CD4-positive, alpha-beta T cell treated with Interleukin-6 for 4 hours (primary cell): ENCODE results near the gene CYB561.

ENCODE experiments used
- DNase-seq: peaks from one replicate; pipeline ENCODE4 v3.0.0-alpha.2; 2020; ENCODE audit warnings: mixed read lengths

The CYB561 gene

GRCh38 chr17:63448655-63449054 is 2.5 kb upstream of the CYB561 start:
- no peak for DNase-seq

GRCh38 chr17:63447471-63448009 is 1.4 kb upstream of the CYB561 start:
- DNase-seq: no peak

- DNase-seq: peak; percentile 53
Observed at GRCh38 chr17:63446753-63447470, 806 bp upstream of the CYB561 start.

GRCh38 chr17:63445571-63445953 is 544 bp downstream of the CYB561 start:
- peak; percentile 22 for DNase-seq

- DNase-seq: no peak
Observed at GRCh38 chr17:63445065-63445464, 1.0 kb downstream of the CYB561 start.

- DNase-seq: no peak
Observed at GRCh38 chr17:63444457-63444856, 1.6 kb downstream of the CYB561 start.

GRCh38 chr17:63443053-63443452 is 3.1 kb downstream of the CYB561 start:
- DNase-seq: no peak

GRCh38 chr17:63442549-63443035 is 3.5 kb downstream of the CYB561 start:
- no peak for DNase-seq

- no peak for DNase-seq
Observed at GRCh38 chr17:63442074-63442473, 4.0 kb downstream of the CYB561 start.

GRCh38 chr17:63441654-63442053 is 4.5 kb downstream of the CYB561 start:
- no peak for DNase-seq

GRCh38 chr17:63440770-63441335 is 5.3 kb downstream of the CYB561 start:
- no peak for DNase-seq

GRCh38 chr17:63440127-63440769 is 5.9 kb downstream of the CYB561 start:
- DNase-seq: peak; percentile 66

GRCh38 chr17:63439687-63440086 is 6.4 kb downstream of the CYB561 start:
- DNase-seq: peak; percentile 30

GRCh38 chr17:63438092-63439051 is 7.7 kb downstream of the CYB561 start:
- no peak for DNase-seq

- no peak for DNase-seq
Observed at GRCh38 chr17:63437287-63438091, 8.6 kb downstream of the CYB561 start.

- no peak for DNase-seq
Observed at GRCh38 chr17:63436523-63437110, 9.5 kb downstream of the CYB561 start.

GRCh38 chr17:63435681-63436522 is 10.2 kb downstream of the CYB561 start:
- no peak for DNase-seq

GRCh38 chr17:63434951-63435571 is 11.0 kb downstream of the CYB561 start:
- DNase-seq: peak; percentile 48

GRCh38 chr17:63433746-63434591 is 12.1 kb downstream of the CYB561 start:
- no peak for DNase-seq
